Measurements from ENCODE around the gene PDLIM1.

DNA sequence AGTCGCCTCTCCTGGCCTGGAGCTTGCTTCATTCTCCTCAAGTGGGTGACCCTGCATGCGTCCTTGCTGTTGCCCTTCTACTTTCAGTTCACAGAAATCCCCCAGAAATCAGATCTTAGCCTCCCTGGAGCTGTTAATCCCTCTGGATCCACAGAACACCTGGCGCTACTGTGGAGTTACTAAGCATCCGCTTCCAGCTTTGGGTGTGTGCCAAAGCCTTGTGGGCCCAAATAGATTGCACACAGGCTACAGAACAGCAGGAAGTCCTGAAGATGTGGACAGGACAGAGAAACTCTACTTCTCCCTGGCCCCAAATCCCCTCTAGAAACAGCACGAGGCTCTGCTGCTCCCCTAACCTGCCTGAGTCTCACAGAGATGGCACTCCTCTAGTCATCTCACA is 36.6 kb upstream of the PDLIM1 start:
- TF ChIP-seq CTCF (IDR thresholded peaks at IDR 0.05), result no peak
- TF ChIP-seq POLR2A (IDR thresholded peaks at IDR 0.05), result no peak
